ENCODE measurements around the gene KCNQ1. TPM values are rescaled to one million over a fixed set of nuclear protein-coding genes. Genes with fewer than 3 reads are reported as not detected.
"Not testable (repeated sequence)": the region's sequence is repeated elsewhere in the genome, so short reads cannot be mapped to it uniquely, and the experiment has no call there.

Gene KCNQ1
- total and polyA plus RNA-seq, 2 donors (not counting 1 experiment from before 2014, with no cell fraction given): 21.5 to 28.8 TPM

- DNase-seq (no peak), ATAC-seq (ENCODE audit: low read depth) (no peak)
- H3K79me2 ChIP-seq (ENCODE audit: control insufficient read depth, insufficient read depth, low read length): peaks cover 23% of the 10 kb centered on the region
- peaks cover 3% of the 10 kb centered on the region for H3K27me3 Mint-ChIP-seq
- no peaks in the 10 kb centered on the region for H3K27me3 ChIP-seq (replicated peaks in 1 of 4; ENCODE audit: control extremely low read depth in 1 of 4, control insufficient read depth in 3 of 4, insufficient read depth in 4 of 4, low read length in 3 of 4)
- no peak overlapping the region for H2AFZ ChIP-seq (ENCODE audit: insufficient read depth, low read depth, low read length, poor library complexity, severe bottlenecking)
- H3K4me1 ChIP-seq (ENCODE audit: control insufficient read depth in 2 of 2, insufficient read depth in 2 of 2, low read length in 2 of 2): no peaks in the 10 kb centered on the region
- CTCF ChIA-PET: interaction anchor here (1.0 kb wide), 1 partner anchor 45 kb away, joined by 3 read pairs; no protein-coding TSS in a partner anchor
- H3K4me2 ChIP-seq (replicated peaks; ENCODE audit: low read depth, low read length, poor library complexity, severe bottlenecking): no peak overlapping the region
- H4K20me1 ChIP-seq (ENCODE audit: control insufficient read depth, insufficient read depth, low read length, poor library complexity, severe bottlenecking): peaks cover 7% of the 10 kb centered on the region
- H3K4me3 Mint-ChIP-seq: no peak overlapping the region
- H3K9me3 ChIP-seq (ENCODE audit: control extremely low read depth in 1 of 3, control insufficient read depth in 2 of 3, insufficient read depth in 1 of 3, low read length in 2 of 3): peaks cover 10 to 32% (median 27%) of the 10 kb centered on the region in 3 donors
- POLR2A ChIA-PET: no interaction called here
- peaks cover 0 to 5% of the 10 kb centered on the region in 2 experiments for H3K36me3 ChIP-seq (replicated peaks in 1 of 2; ENCODE audit: control extremely low read depth in 1 of 2, control insufficient read depth in 1 of 2, extremely low read depth in 1 of 2, insufficient read depth in 2 of 2, low read length in 1 of 2)
- no peak overlapping the region for H3K27ac Mint-ChIP-seq
- no peak overlapping the region for H3K9ac ChIP-seq (ENCODE audit: low read length)
- no peak for TF ChIP-seq CTCF (IDR thresholded peaks at IDR 0.05)
- no peak for TF ChIP-seq EZH2 (IDR thresholded peaks at IDR 0.05; ENCODE audit: borderline replicate concordance, insufficient read depth, low read depth, low read length, poor library complexity, severe bottlenecking)
- peaks cover 9% of the 10 kb centered on the region for H3K9me3 Mint-ChIP-seq (ENCODE audit: insufficient read depth)
- H3K4me3 ChIP-seq (ENCODE audit: control extremely low read depth in 1 of 5, extremely low read depth in 1 of 5, insufficient read depth in 1 of 5, low read depth in 2 of 5, low read length in 4 of 5): no peak overlapping the region
- peaks cover 4% of the 10 kb centered on the region for H3K4me1 Mint-ChIP-seq
- intact Hi-C loops (cut with micrococcal nuclease): no loop called here
- no peak overlapping the region for H3K27ac ChIP-seq (ENCODE audit: low read length in 2 of 2)
These were observed 43.2 kb downstream of the KCNQ1 start for GRCh38 chr11:2488004-2488403.

GRCh38 chr11:2489083-2489482 is 44.3 kb downstream of the KCNQ1 start:
- Mint-ChIP-seq H3K27ac (no peak overlapping the region), H3K4me1 (peaks cover 3% of the 10 kb centered on the region), H3K4me3 (no peak overlapping the region), H3K9me3 (ENCODE audit: insufficient read depth) (peaks cover 13% of the 10 kb centered on the region), H3K27me3 (peaks cover 3% of the 10 kb centered on the region)
- Histone ChIP-seq H3K4me1 (ENCODE audit: control insufficient read depth in 2 of 2, insufficient read depth in 2 of 2, low read length in 2 of 2) (no peaks in the 10 kb centered on the region), H3K36me3 (replicated peaks in 1 of 2; ENCODE audit: control extremely low read depth in 1 of 2, control insufficient read depth in 1 of 2, extremely low read depth in 1 of 2, insufficient read depth in 2 of 2, low read length in 1 of 2) (peaks cover 0 to 5% of the 10 kb centered on the region in 2 experiments), H3K27ac (ENCODE audit: low read length in 2 of 2) (no peak overlapping the region), H3K9me3 (ENCODE audit: control extremely low read depth in 1 of 3, control insufficient read depth in 2 of 3, insufficient read depth in 1 of 3, low read length in 2 of 3) (peaks cover 10 to 32% (median 27%) of the 10 kb centered on the region in 3 donors), H3K4me3 (ENCODE audit: control extremely low read depth in 1 of 5, extremely low read depth in 1 of 5, insufficient read depth in 1 of 5, low read depth in 2 of 5, low read length in 4 of 5) (no peak overlapping the region), H3K79me2 (ENCODE audit: control insufficient read depth, insufficient read depth, low read length) (peaks cover 19% of the 10 kb centered on the region), H3K4me2 (replicated peaks; ENCODE audit: low read depth, low read length, poor library complexity, severe bottlenecking) (no peak overlapping the region), H3K9ac (ENCODE audit: low read length) (no peak overlapping the region), H3K27me3 (replicated peaks in 1 of 4; ENCODE audit: control extremely low read depth in 1 of 4, control insufficient read depth in 3 of 4, insufficient read depth in 4 of 4, low read length in 3 of 4) (no peaks in the 10 kb centered on the region), H4K20me1 (ENCODE audit: control insufficient read depth, insufficient read depth, low read length, poor library complexity, severe bottlenecking) (no peaks in the 10 kb centered on the region), H2AFZ (ENCODE audit: insufficient read depth, low read depth, low read length, poor library complexity, severe bottlenecking) (no peak overlapping the region)
- DNase-seq (no peak), ATAC-seq (ENCODE audit: low read depth) (no peak)
- 46% methylated on average over 2 of the region's 2 CpGs for WGBS (ENCODE audit: insufficient coverage)
- ChIA-PET POLR2A (no interaction called here), CTCF (no interaction called here)
- no peak for TF ChIP-seq CTCF (IDR thresholded peaks at IDR 0.05)
- no peak for TF ChIP-seq EZH2 (IDR thresholded peaks at IDR 0.05; ENCODE audit: borderline replicate concordance, insufficient read depth, low read depth, low read length, poor library complexity, severe bottlenecking)
- intact Hi-C loops (cut with micrococcal nuclease): no loop called here

- Histone ChIP-seq H4K20me1 (ENCODE audit: control insufficient read depth, insufficient read depth, low read length, poor library complexity, severe bottlenecking) (peaks cover 19% of the 10 kb centered on the region), H3K9me3 (ENCODE audit: control extremely low read depth in 1 of 3, control insufficient read depth in 2 of 3, insufficient read depth in 1 of 3, low read length in 2 of 3) (peaks cover 5 to 17% (median 12%) of the 10 kb centered on the region in 3 donors)
- H3K36me3 ChIP-seq (replicated peaks in 1 of 2; ENCODE audit: control extremely low read depth in 1 of 2, control insufficient read depth in 1 of 2, extremely low read depth in 1 of 2, insufficient read depth in 2 of 2, low read length in 1 of 2); H3K27me3 Mint-ChIP-seq; H3K4me3 Mint-ChIP-seq; H3K4me2 ChIP-seq (replicated peaks; ENCODE audit: low read depth, low read length, poor library complexity, severe bottlenecking); H3K4me1 ChIP-seq (ENCODE audit: control insufficient read depth in 2 of 2, insufficient read depth in 2 of 2, low read length in 2 of 2); H3K27ac ChIP-seq (ENCODE audit: low read length in 2 of 2); H3K27me3 ChIP-seq (replicated peaks in 1 of 4; ENCODE audit: control extremely low read depth in 1 of 4, control insufficient read depth in 3 of 4, insufficient read depth in 4 of 4, low read length in 3 of 4); CTCF ChIA-PET; intact Hi-C loops (cut with micrococcal nuclease); DNase-seq; POLR2A ChIA-PET; H3K4me3 ChIP-seq (ENCODE audit: control extremely low read depth in 1 of 5, extremely low read depth in 1 of 5, insufficient read depth in 1 of 5, low read depth in 2 of 5, low read length in 4 of 5); ATAC-seq (ENCODE audit: low read depth); H3K27ac Mint-ChIP-seq; H3K79me2 ChIP-seq (ENCODE audit: control insufficient read depth, insufficient read depth, low read length); H3K4me1 Mint-ChIP-seq; H3K9ac ChIP-seq (ENCODE audit: low read length); H2AFZ ChIP-seq (ENCODE audit: insufficient read depth, low read depth, low read length, poor library complexity, severe bottlenecking): not testable (repeated sequence)
- 93% methylated on average over 1 of the region's 1 CpG for WGBS (ENCODE audit: insufficient coverage)
- H3K9me3 Mint-ChIP-seq (ENCODE audit: insufficient read depth): peaks cover 20% of the 10 kb centered on the region
These were observed 53.1 kb downstream of the KCNQ1 start for GRCh38 chr11:2497951-2498350.

Measured in B cell (primary cell).